ENCODE measurements around the gene PLEKHM3. TPM values are rescaled to one million over a fixed set of nuclear protein-coding genes. Genes with fewer than 3 reads are reported as not detected.

Gene PLEKHM3
- total RNA-seq, 1 experiment from 2014 or later: 19.9 TPM

DNA sequence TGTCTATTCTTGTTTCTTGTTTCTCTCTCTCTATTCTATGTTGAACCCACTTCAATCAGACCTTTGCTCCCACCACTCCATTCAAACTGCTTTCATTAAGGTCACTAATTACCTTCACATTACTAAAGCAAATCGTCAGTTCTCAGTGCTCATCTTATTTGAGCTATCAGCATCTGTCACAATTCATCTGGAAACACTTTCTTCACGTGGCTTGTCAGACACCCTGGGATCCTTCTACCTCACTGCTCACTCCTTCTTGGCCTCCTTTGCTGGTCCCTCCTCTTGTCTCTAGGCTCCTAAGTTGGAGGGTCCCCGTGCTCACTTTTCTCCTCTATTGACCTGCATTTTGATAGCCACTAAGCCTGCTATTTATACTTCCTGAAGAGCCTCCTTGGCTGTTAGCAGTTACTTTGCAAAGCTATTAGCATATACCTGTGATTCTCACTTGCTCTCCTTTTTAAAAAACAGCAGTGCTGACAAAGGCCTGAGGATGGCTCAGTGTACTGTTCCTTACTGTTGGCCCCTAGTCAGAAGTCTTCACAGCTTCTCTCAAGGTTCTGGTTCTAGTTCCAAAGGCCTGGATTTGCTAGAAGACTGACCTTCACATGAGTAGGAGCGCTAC is 80.2 kb downstream of the PLEKHM3 start:
- Histone ChIP-seq H4K20me1 (ENCODE audit: insufficient read depth, low read depth, low read length) (no peaks in the 10 kb centered on the region), H3K9me3 (ENCODE audit: low read length) (no peaks in the 10 kb centered on the region), H3K4me2 (ENCODE audit: low read depth, low read length, poor library complexity, severe bottlenecking) (no peak overlapping the region), H3K27ac (ENCODE audit: low read length) (no peak overlapping the region), H3K4me1 (ENCODE audit: low read length) (peaks cover 20% of the 10 kb centered on the region), H3K9me2 (replicated peaks; ENCODE audit: insufficient read depth, low read length) (no peaks in the 10 kb centered on the region), H3K36me3 (ENCODE audit: insufficient read depth, low read length) (no peaks in the 10 kb centered on the region), H3K4me3 (ENCODE audit: low read length) (no peak overlapping the region), H3K27me3 (ENCODE audit: low read length) (no peaks in the 10 kb centered on the region), H2AFZ (ENCODE audit: low read length) (no peak overlapping the region), H3K9ac (ENCODE audit: low read length) (no peak overlapping the region), H3K79me2 (ENCODE audit: low read length) (peaks cover 7% of the 10 kb centered on the region; the same call in 1 of the 2 replicates)
- DNase-seq: no peak

DNA sequence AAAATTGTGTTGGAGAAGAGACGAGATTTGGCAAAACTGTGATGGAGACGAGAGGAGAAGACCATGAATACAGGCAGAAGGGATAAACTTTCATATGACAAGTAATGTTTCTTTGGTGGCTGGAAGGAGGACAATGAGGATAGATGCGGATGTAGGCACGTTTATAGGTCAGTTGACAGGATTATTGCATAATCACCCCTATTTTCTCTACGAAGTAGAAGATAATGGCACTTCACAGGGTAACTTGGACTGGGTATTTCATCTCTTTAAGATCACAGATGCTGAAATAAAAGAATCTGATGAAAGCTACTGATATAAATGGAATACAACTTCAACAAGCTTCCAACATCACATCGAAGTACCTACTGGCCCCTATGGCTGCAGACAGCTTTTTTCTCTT is 81.0 kb downstream of the PLEKHM3 start:
- Histone ChIP-seq H3K4me2 (ENCODE audit: low read depth, low read length, poor library complexity, severe bottlenecking) (no peak overlapping the region), H3K36me3 (ENCODE audit: insufficient read depth, low read length) (no peaks in the 10 kb centered on the region), H3K9me2 (replicated peaks; ENCODE audit: insufficient read depth, low read length) (no peaks in the 10 kb centered on the region), H3K79me2 (ENCODE audit: low read length) (no peaks in the 10 kb centered on the region), H3K27ac (ENCODE audit: low read length) (no peak overlapping the region), H3K4me3 (ENCODE audit: low read length) (no peak overlapping the region), H2AFZ (ENCODE audit: low read length) (no peak overlapping the region), H4K20me1 (ENCODE audit: insufficient read depth, low read depth, low read length) (no peaks in the 10 kb centered on the region), H3K9ac (ENCODE audit: low read length) (no peak overlapping the region), H3K4me1 (ENCODE audit: low read length) (peaks cover 28% of the 10 kb centered on the region), H3K9me3 (ENCODE audit: low read length) (no peaks in the 10 kb centered on the region), H3K27me3 (ENCODE audit: low read length) (no peaks in the 10 kb centered on the region)
- DNase-seq: no peak

DNA sequence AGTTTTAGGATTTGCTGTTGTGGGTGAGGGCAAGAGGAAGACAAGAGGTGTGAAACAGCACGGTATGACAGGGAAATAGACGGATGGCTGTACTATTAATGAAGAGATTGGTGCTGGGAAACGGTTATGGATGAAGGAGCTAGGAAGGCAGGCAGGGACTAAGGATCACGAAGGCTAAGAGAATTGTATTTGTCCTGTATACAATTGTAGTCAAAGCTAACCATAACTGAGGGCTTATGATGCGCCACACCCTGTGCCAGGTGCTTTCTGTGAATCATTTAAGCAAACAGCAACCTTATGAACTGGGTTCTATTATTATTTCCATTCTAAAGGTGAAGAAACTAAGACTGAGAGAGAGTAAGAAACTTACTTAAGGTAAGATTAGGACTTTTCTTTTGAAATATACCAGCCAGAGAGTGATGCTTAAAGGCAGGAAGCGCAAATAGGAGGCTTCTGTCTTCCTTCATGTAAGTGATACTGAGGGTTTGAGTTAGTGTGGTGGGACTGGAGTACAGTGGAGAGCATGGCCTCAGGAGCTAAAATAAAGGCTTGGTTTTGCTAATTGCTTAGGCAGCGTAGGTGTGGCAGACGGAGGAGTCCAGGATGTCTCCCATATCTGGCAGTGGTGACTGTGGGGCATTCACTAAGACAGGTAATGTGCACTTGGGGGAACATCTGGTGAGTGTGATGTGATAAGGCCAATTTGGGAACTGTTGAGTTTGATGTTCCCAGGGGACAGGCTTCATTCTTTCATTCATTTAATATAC is 85.8 kb downstream of the PLEKHM3 start:
- no peak for DNase-seq
- H3K79me2 ChIP-seq (ENCODE audit: low read length): peaks cover 10% of the 10 kb centered on the region; the same call in 1 of the 2 replicates
- H3K27me3 ChIP-seq (ENCODE audit: low read length): no peaks in the 10 kb centered on the region
- no peaks in the 10 kb centered on the region for H3K9me3 ChIP-seq (ENCODE audit: low read length)
- no peak overlapping the region for H3K9ac ChIP-seq (ENCODE audit: low read length)
- peaks cover 31% of the 10 kb centered on the region for H3K4me1 ChIP-seq (ENCODE audit: low read length)
- H3K27ac ChIP-seq (ENCODE audit: low read length): no peak overlapping the region
- H3K4me2 ChIP-seq (ENCODE audit: low read depth, low read length, poor library complexity, severe bottlenecking): peak overlapping the region; percentile 18
- no peaks in the 10 kb centered on the region for H4K20me1 ChIP-seq (ENCODE audit: insufficient read depth, low read depth, low read length)
- H3K9me2 ChIP-seq (replicated peaks; ENCODE audit: insufficient read depth, low read length): no peaks in the 10 kb centered on the region
- H2AFZ ChIP-seq (ENCODE audit: low read length): no peak overlapping the region
- no peak overlapping the region for H3K4me3 ChIP-seq (ENCODE audit: low read length)
- H3K36me3 ChIP-seq (ENCODE audit: insufficient read depth, low read length): no peaks in the 10 kb centered on the region

DNA sequence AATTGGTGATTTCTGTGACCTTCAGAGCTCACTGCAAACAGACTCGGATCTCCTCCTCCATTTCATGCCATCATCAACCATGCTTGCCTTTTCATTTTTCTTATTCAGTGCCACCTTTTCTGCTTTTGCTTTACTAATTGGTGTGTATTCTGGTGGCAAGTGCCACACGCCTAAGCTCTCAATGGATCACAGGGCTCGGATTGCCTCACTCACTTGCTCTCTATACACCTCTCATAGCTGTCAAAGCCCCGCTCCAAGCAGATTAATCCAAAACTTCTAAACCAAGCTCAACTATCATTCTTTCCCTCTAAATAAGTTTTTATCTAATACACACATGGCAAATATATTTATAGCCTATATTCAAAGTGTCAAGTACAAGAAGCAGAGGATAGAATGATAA is 86.4 kb downstream of the PLEKHM3 start:
- Histone ChIP-seq H3K4me3 (ENCODE audit: low read length) (no peak overlapping the region), H3K9me2 (replicated peaks; ENCODE audit: insufficient read depth, low read length) (no peaks in the 10 kb centered on the region), H3K9me3 (ENCODE audit: low read length) (no peaks in the 10 kb centered on the region), H3K9ac (ENCODE audit: low read length) (no peak overlapping the region), H3K4me1 (ENCODE audit: low read length) (peaks cover 31% of the 10 kb centered on the region), H3K36me3 (ENCODE audit: insufficient read depth, low read length) (no peaks in the 10 kb centered on the region), H4K20me1 (ENCODE audit: insufficient read depth, low read depth, low read length) (no peaks in the 10 kb centered on the region), H3K4me2 (ENCODE audit: low read depth, low read length, poor library complexity, severe bottlenecking) (no peak overlapping the region), H3K27ac (ENCODE audit: low read length) (no peak overlapping the region), H3K79me2 (ENCODE audit: low read length) (peaks cover 11% of the 10 kb centered on the region; the same call in 1 of the 2 replicates), H2AFZ (ENCODE audit: low read length) (no peak overlapping the region), H3K27me3 (ENCODE audit: low read length) (no peaks in the 10 kb centered on the region)
- DNase-seq: no peak

DNA sequence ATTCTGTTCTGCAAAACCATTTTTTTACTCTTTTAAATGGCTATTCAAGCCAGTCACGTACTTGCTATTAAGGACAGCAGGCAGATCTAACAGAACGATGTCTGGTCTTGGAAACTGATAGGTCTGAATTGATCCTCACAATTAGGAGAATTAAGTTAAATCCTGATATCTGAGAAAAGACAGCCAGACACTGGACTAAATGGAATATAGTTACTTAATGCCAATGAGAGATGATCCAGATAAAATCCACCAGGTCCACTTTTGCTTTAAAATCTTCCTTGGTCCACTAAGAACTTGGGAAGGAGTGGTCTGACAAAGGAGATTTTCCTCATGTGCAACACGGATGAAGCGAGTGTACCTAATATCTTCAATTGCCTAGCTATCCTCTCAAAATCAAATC is 86.9 kb downstream of the PLEKHM3 start:
- Histone ChIP-seq H3K4me2 (ENCODE audit: low read depth, low read length, poor library complexity, severe bottlenecking) (no peak overlapping the region), H2AFZ (ENCODE audit: low read length) (no peak overlapping the region), H4K20me1 (ENCODE audit: insufficient read depth, low read depth, low read length) (no peaks in the 10 kb centered on the region), H3K9ac (ENCODE audit: low read length) (no peak overlapping the region), H3K4me1 (ENCODE audit: low read length) (peaks cover 31% of the 10 kb centered on the region), H3K4me3 (ENCODE audit: low read length) (no peak overlapping the region), H3K79me2 (ENCODE audit: low read length) (peaks cover 11% of the 10 kb centered on the region; the same call in 1 of the 2 replicates), H3K9me3 (ENCODE audit: low read length) (no peaks in the 10 kb centered on the region), H3K9me2 (replicated peaks; ENCODE audit: insufficient read depth, low read length) (no peaks in the 10 kb centered on the region), H3K27me3 (ENCODE audit: low read length) (no peaks in the 10 kb centered on the region), H3K36me3 (ENCODE audit: insufficient read depth, low read length) (no peaks in the 10 kb centered on the region), H3K27ac (ENCODE audit: low read length) (no peak overlapping the region)
- no peak for DNase-seq

DNA sequence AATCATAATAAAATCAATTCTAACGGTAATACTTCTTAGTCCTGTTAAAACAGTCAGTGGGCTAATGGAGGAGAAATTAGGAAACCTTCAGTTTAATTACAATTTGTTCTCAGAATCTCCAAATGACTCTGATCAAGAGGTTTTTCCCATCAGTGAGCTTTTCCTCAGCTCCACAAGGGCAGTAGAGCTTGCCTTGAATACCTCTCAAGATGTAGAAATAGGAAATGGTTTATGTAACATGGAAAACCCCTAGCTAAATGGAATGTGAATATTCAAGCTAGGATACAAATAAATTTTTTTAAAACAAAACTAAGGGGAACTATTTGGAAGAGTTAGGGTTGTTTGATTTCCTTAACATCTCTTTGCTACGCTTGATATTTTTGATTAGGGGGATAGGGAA is 87.5 kb downstream of the PLEKHM3 start:
- H3K4me1 ChIP-seq (ENCODE audit: low read length): peaks cover 31% of the 10 kb centered on the region
- no peak overlapping the region for H3K4me2 ChIP-seq (ENCODE audit: low read depth, low read length, poor library complexity, severe bottlenecking)

DNA sequence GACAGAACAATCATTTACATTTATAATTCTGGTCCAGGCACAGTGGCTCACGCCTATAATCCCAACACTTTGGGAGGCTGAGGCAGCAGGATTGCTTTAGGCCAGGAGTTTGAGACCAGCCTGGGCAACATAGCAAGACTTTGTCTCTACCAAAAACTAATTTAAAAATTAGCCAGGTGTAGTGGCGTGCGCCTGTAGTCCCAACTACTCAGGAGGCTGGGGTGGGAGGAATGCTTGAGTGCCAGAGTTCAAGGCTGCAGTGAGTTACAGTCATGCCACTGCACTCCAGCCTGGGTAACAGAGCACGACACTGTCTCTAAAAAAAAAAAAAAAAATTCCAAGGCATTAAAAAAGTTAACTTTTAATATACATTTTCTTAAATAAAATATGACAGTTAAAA is 88.1 kb downstream of the PLEKHM3 start:
- Histone ChIP-seq H3K27me3 (ENCODE audit: low read length) (no peaks in the 10 kb centered on the region), H3K4me1 (ENCODE audit: low read length) (peaks cover 31% of the 10 kb centered on the region), H3K27ac (ENCODE audit: low read length) (no peak overlapping the region)

More for the DNA sequence above, 87.5 kb downstream of the PLEKHM3 start:
- H3K36me3 ChIP-seq (ENCODE audit: insufficient read depth, low read length): no peaks in the 10 kb centered on the region
- H3K9ac ChIP-seq (ENCODE audit: low read length): no peak overlapping the region
- H2AFZ ChIP-seq (ENCODE audit: low read length): no peak overlapping the region
- no peak for DNase-seq
- no peaks in the 10 kb centered on the region for H3K9me2 ChIP-seq (replicated peaks; ENCODE audit: insufficient read depth, low read length)
- no peak overlapping the region for H3K4me3 ChIP-seq (ENCODE audit: low read length)
- no peak overlapping the region for H3K27ac ChIP-seq (ENCODE audit: low read length)
- H3K9me3 ChIP-seq (ENCODE audit: low read length): no peaks in the 10 kb centered on the region
- H3K79me2 ChIP-seq (ENCODE audit: low read length): peaks cover 11% of the 10 kb centered on the region; the same call in 1 of the 2 replicates
- H4K20me1 ChIP-seq (ENCODE audit: insufficient read depth, low read depth, low read length): no peaks in the 10 kb centered on the region
- no peaks in the 10 kb centered on the region for H3K27me3 ChIP-seq (ENCODE audit: low read length)

DNA sequence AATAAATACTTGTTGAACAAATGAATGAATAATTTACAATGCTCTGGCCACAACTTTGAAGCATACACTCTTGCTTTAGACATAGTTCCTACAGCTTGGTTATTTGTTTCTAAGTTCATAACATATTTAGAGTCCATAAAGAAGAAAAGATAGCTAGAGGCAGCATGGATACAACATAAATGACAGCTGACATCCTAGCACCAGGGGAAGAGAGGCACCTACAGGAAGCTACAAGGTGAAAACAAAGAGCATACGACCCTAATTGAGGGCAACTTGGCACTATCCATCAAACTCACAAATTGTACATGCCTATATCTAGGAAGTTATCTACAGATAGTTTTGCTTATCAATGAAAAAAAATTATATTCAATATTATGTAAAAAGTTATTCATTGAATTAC is 88.9 kb downstream of the PLEKHM3 start:
- Histone ChIP-seq H3K4me3 (ENCODE audit: low read length) (no peak overlapping the region), H3K9ac (ENCODE audit: low read length) (no peak overlapping the region), H4K20me1 (ENCODE audit: insufficient read depth, low read depth, low read length) (no peaks in the 10 kb centered on the region), H3K36me3 (ENCODE audit: insufficient read depth, low read length) (no peaks in the 10 kb centered on the region), H3K9me3 (ENCODE audit: low read length) (no peaks in the 10 kb centered on the region), H3K27ac (ENCODE audit: low read length) (no peak overlapping the region), H3K9me2 (replicated peaks; ENCODE audit: insufficient read depth, low read length) (no peaks in the 10 kb centered on the region), H3K4me1 (ENCODE audit: low read length) (peaks cover 23% of the 10 kb centered on the region), H3K27me3 (ENCODE audit: low read length) (no peaks in the 10 kb centered on the region), H3K79me2 (ENCODE audit: low read length) (peaks cover 11% of the 10 kb centered on the region; the same call in 1 of the 2 replicates), H2AFZ (ENCODE audit: low read length) (no peak overlapping the region), H3K4me2 (ENCODE audit: low read depth, low read length, poor library complexity, severe bottlenecking) (no peak overlapping the region)
- no peak for DNase-seq

More for the DNA sequence above, 88.1 kb downstream of the PLEKHM3 start:
- Histone ChIP-seq H3K9me3 (ENCODE audit: low read length) (no peaks in the 10 kb centered on the region), H3K9ac (ENCODE audit: low read length) (no peak overlapping the region), H3K4me2 (ENCODE audit: low read depth, low read length, poor library complexity, severe bottlenecking) (no peak overlapping the region), H3K79me2 (ENCODE audit: low read length) (peaks cover 11% of the 10 kb centered on the region; the same call in 1 of the 2 replicates), H3K9me2 (replicated peaks; ENCODE audit: insufficient read depth, low read length) (no peaks in the 10 kb centered on the region), H2AFZ (ENCODE audit: low read length) (no peak overlapping the region), H3K36me3 (ENCODE audit: insufficient read depth, low read length) (no peaks in the 10 kb centered on the region), H4K20me1 (ENCODE audit: insufficient read depth, low read depth, low read length) (no peaks in the 10 kb centered on the region), H3K4me3 (ENCODE audit: low read length) (no peak overlapping the region)
- no peak for DNase-seq

Data from Karpas-422 (cell line).